ENCODE data around the gene SLC9A1.

DNA sequence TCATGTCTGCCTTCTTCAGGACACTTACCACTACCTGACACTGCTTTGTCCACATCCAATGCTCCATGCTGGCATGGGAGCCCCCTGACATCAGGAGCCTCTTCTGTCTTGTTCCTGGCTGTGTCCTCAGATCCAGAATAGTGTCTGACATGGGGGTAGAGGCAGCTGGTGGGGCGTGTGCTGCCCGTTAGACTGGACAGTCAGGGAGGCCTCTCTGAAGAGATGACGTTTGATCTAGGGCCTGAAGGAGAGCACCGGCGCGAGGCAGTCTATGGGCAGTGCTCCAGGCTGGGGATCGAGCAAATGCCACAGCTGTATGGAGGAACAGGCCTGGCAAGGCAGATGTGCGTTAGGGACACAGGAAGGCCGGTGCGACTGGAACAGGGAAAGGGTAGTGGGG is 16.6 kb downstream of the SLC9A1 start:
- TF ChIP-seq EZH2 (IDR thresholded peaks at IDR 0.05; ENCODE audit: borderline replicate concordance, low read depth, low read length, severe bottlenecking), result no peak
- TF ChIP-seq, protein P1, sequence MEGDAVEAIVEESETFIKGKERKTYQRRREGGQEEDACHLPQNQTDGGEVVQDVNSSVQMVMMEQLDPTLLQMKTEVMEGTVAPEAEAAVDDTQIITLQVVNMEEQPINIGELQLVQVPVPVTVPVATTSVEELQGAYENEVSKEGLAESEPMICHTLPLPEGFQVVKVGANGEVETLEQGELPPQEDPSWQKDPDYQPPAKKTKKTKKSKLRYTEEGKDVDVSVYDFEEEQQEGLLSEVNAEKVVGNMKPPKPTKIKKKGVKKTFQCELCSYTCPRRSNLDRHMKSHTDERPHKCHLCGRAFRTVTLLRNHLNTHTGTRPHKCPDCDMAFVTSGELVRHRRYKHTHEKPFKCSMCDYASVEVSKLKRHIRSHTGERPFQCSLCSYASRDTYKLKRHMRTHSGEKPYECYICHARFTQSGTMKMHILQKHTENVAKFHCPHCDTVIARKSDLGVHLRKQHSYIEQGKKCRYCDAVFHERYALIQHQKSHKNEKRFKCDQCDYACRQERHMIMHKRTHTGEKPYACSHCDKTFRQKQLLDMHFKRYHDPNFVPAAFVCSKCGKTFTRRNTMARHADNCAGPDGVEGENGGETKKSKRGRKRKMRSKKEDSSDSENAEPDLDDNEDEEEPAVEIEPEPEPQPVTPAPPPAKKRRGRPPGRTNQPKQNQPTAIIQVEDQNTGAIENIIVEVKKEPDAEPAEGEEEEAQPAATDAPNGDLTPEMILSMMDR (IDR thresholded peaks at IDR 0.05; ENCODE audit: borderline replicate concordance, extremely low read depth, low read length, poor library complexity, severe bottlenecking), result no peak

Data from DND-41 (cell line).